ENCODE measurements around the gene NTPCR.
"Not testable (repeated sequence)": the region's sequence is repeated elsewhere in the genome, so short reads cannot be mapped to it uniquely, and the experiment has no call there.

NTPCR gene

DNA sequence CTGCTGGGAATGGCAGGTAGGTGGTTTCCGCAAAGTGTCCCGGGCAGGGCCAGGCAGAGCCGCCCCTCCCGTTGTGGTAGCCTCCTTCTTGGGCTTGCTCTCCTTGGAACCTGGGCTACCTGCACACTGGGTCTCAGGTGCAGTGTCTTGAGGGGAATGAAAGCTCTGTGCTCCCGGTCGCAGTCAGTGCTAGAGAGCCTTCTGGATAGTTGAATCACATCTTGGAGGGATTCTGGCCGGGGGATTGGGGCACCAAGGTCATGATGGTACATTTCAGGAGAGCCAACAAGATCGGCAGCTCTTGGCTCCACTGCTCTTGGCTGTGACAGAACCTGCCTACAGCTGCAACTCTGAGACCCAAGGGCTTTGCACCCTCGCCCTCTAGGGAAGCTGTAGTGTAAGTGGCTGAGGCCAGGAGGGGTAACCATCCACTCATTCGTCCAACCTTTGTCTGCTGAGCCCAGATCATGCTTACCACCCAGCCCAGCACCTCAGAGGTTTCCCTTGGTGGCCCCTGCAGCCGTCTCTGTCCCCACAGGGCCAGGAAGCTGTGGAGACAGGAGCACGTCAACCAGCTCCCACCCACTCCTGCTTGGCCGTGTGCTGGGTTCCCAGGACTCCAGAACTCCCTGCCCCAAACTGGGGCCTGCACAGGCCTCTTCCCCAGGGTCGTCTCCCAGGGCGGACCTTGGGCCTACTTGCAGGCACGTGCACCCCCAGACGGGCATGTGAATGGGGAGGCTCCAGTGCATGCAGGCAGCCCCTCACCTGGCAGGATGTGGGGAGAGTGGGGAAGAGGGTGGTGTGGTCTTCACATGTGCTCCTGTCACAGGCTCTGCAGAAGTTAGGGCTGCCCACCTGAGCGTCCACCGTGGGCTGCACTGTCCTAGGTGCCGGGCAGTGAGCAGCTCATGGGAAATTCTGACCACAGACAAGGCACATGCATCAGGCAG lies 40.0 kb downstream of the NTPCR start:
- Histone ChIP-seq H3K4me1 (ENCODE audit: control insufficient read depth in 5 of 5, insufficient read depth in 5 of 5, low read length in 5 of 5) (peaks cover 0 to 1% (median 0%) of the 10 kb centered on the region in 5 donors), H3K9me3 (ENCODE audit: control insufficient read depth in 5 of 5, low read length in 5 of 5) (peaks cover 0 to 3% (median 0%) of the 10 kb centered on the region in 5 donors), H3K27ac (ENCODE audit: low read depth, low read length) (no peak overlapping the region), H3K9ac (ENCODE audit: low read length in 5 of 5) (no peak overlapping the region), H3K36me3 (ENCODE audit: control insufficient read depth in 5 of 5, insufficient read depth in 5 of 5, low read length in 5 of 5) (peaks cover 0 to 9% (median 6%) of the 10 kb centered on the region in 5 donors), H3K27me3 (ENCODE audit: control insufficient read depth in 5 of 5, insufficient read depth in 4 of 5, low read length in 5 of 5) (no peaks in the 10 kb centered on the region), H3K4me3 (ENCODE audit: low read depth in 1 of 5, low read length in 5 of 5) (no peak overlapping the region)

DNA sequence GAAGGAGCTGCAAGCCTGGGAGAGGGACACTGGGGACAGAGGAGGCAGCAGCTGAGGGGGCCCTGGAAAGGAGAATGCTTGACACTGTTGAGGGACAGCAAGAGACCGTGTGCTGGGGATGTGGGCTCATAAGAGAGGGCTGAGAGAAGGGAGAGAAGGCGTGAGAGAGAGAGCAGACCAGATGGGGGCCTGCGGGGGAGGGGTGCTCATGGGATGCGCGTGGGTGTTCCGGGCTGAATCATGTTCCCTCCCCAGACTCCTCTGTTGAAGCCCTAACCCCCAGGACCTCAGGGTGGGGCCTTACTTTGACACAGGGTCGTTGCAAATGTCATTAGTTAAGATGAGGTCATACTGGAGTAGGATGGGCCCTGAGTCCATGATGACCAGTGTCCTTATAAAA lies 40.8 kb downstream of the NTPCR start:
- H3K27me3 ChIP-seq (ENCODE audit: control insufficient read depth in 5 of 5, insufficient read depth in 4 of 5, low read length in 5 of 5): no peaks in the 10 kb centered on the region
- H3K4me1 ChIP-seq (ENCODE audit: control insufficient read depth in 5 of 5, insufficient read depth in 5 of 5, low read length in 5 of 5): peaks cover 0 to 1% (median 0%) of the 10 kb centered on the region in 5 donors
- H3K9me3 ChIP-seq (ENCODE audit: control insufficient read depth in 5 of 5, low read length in 5 of 5): peaks cover 0 to 3% (median 0%) of the 10 kb centered on the region in 5 donors
- H3K9ac ChIP-seq (ENCODE audit: low read length in 5 of 5): no peak overlapping the region
- H3K36me3 ChIP-seq (ENCODE audit: control insufficient read depth in 5 of 5, insufficient read depth in 5 of 5, low read length in 5 of 5): peaks cover 0 to 7% (median 0%) of the 10 kb centered on the region in 5 donors
- H3K4me3 ChIP-seq (ENCODE audit: low read depth in 1 of 5, low read length in 5 of 5): no peak overlapping the region
- no peak overlapping the region for H3K27ac ChIP-seq (ENCODE audit: low read depth, low read length)

DNA sequence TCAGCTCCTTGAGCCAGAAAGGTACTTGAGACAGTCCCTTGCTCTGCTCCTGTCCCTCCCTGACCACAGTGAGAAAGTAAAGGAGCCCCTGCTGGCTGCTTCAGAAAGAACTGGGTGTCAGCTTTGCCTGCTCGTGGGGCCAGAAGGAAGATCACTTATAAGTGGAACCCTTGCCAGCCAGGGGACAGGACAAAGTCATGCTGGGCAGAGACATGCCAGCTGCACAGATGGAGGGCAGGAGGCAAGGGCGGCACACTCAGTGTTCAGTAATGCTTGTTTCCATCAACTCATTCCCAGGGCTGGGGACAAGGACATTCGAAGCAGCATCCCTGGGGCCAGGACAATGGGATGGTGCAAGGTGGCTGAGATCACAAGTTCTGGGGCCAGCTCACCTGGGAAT lies 41.8 kb downstream of the NTPCR start:
- Histone ChIP-seq H3K27me3 (ENCODE audit: control insufficient read depth in 5 of 5, insufficient read depth in 4 of 5, low read length in 5 of 5) (no peaks in the 10 kb centered on the region), H3K4me1 (ENCODE audit: control insufficient read depth in 5 of 5, insufficient read depth in 5 of 5, low read length in 5 of 5) (peaks cover 0 to 1% (median 0%) of the 10 kb centered on the region in 5 donors), H3K4me3 (ENCODE audit: low read depth in 1 of 5, low read length in 5 of 5) (no peak overlapping the region), H3K36me3 (ENCODE audit: control insufficient read depth in 5 of 5, insufficient read depth in 5 of 5, low read length in 5 of 5) (peaks cover 0 to 8% (median 5%) of the 10 kb centered on the region in 5 donors), H3K9me3 (ENCODE audit: control insufficient read depth in 5 of 5, low read length in 5 of 5) (peaks cover 0 to 3% (median 0%) of the 10 kb centered on the region in 5 donors), H3K27ac (ENCODE audit: low read depth, low read length) (no peak overlapping the region), H3K9ac (ENCODE audit: low read length in 5 of 5) (no peak overlapping the region)

DNA sequence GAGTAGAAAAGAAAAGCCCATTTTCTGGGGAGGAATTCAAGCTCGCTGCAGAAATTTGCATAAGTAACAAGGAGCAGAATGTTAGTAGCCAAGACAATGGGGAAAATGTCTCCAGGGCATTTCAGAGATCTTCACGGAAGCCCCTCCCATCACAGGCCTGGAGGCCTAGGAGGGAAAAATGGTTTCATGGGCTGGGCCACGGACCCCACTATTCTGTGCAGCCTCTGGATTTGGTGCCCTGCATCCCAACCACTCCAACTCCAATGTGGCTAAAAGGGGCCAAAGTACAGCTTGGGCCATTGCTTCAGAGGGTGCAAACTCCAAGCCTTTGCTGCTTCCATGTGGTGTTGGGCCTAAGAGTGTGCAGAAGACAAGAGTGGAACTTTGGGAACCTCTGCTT lies 43.1 kb downstream of the NTPCR start:
- Histone ChIP-seq H3K9ac (ENCODE audit: low read length in 5 of 5) (no peak overlapping the region), H3K4me1 (ENCODE audit: control insufficient read depth in 5 of 5, insufficient read depth in 5 of 5, low read length in 5 of 5) (peaks cover 0 to 1% (median 0%) of the 10 kb centered on the region in 5 donors), H3K9me3 (ENCODE audit: control insufficient read depth in 5 of 5, low read length in 5 of 5) (peaks cover 0 to 3% (median 0%) of the 10 kb centered on the region in 5 donors), H3K36me3 (ENCODE audit: control insufficient read depth in 5 of 5, insufficient read depth in 5 of 5, low read length in 5 of 5) (peaks cover 0 to 22% (median 17%) of the 10 kb centered on the region in 5 donors), H3K27ac (ENCODE audit: low read depth, low read length) (no peak overlapping the region), H3K4me3 (ENCODE audit: low read depth in 1 of 5, low read length in 5 of 5) (no peak overlapping the region), H3K27me3 (ENCODE audit: control insufficient read depth in 5 of 5, insufficient read depth in 4 of 5, low read length in 5 of 5) (no peaks in the 10 kb centered on the region)

DNA sequence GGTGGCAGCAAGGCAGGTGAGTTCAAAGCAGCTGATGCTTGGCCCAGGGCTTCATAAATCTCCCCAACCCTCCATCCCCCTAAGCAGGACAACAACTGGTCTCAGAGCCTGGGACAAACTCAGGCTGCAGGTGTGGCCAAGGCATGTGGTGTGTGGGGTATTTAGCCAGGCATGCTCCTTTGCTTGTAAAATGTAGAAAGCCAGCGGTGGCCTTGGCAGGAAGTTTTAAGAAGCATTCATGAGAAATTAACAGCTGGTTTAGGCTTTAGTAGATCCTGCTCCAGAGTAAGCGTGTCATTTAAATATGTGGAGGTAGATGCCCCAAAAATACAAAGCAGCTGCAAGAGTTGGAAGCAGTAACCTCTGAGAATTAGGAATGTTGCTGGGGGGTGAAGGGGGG lies 44.8 kb downstream of the NTPCR start:
- no peak overlapping the region for H3K27ac ChIP-seq (ENCODE audit: low read depth, low read length)
- no peak overlapping the region for H3K9ac ChIP-seq (ENCODE audit: low read length in 5 of 5)
- no peaks in the 10 kb centered on the region for H3K4me1 ChIP-seq (ENCODE audit: control insufficient read depth in 5 of 5, insufficient read depth in 5 of 5, low read length in 5 of 5)
- H3K36me3 ChIP-seq (ENCODE audit: control insufficient read depth in 5 of 5, insufficient read depth in 5 of 5, low read length in 5 of 5): peaks cover 0 to 34% (median 28%) of the 10 kb centered on the region in 5 donors
- no peaks in the 10 kb centered on the region for H3K27me3 ChIP-seq (ENCODE audit: control insufficient read depth in 5 of 5, insufficient read depth in 4 of 5, low read length in 5 of 5)
- no peak overlapping the region for H3K4me3 ChIP-seq (ENCODE audit: low read depth in 1 of 5, low read length in 5 of 5)
- H3K9me3 ChIP-seq (ENCODE audit: control insufficient read depth in 5 of 5, low read length in 5 of 5): peaks cover 0 to 3% (median 0%) of the 10 kb centered on the region in 5 donors

DNA sequence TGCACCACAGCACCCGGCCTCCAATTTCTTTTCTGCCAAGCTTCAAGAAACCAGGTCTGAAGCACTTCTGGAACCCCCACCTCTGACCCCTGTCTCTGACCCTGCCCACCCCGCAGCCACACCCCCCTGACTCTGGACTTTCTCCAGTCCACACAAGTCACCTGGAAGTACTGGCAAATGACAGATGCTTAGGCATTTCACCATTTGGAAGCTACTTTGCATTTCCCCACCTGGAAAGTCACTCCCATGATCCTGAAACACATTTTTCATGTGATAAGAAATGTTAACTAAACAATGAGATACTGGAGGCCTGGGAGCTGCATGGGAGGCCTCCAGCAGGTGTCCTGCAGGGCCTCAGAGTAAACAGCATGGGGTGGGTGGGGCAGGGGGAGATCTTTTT lies 45.7 kb downstream of the NTPCR start:
- H3K9me3 ChIP-seq (ENCODE audit: control insufficient read depth in 5 of 5, low read length in 5 of 5): peaks cover 0 to 3% (median 0%) of the 10 kb centered on the region in 5 donors
- H3K9ac ChIP-seq (ENCODE audit: low read length in 5 of 5): no peak overlapping the region
- no peaks in the 10 kb centered on the region for H3K4me1 ChIP-seq (ENCODE audit: control insufficient read depth in 5 of 5, insufficient read depth in 5 of 5, low read length in 5 of 5)
- peaks cover 0 to 35% (median 31%) of the 10 kb centered on the region in 5 donors for H3K36me3 ChIP-seq (ENCODE audit: control insufficient read depth in 5 of 5, insufficient read depth in 5 of 5, low read length in 5 of 5)
- no peak overlapping the region for H3K4me3 ChIP-seq (ENCODE audit: low read depth in 1 of 5, low read length in 5 of 5)
- no peak overlapping the region for H3K27ac ChIP-seq (ENCODE audit: low read depth, low read length)
- no peaks in the 10 kb centered on the region for H3K27me3 ChIP-seq (ENCODE audit: control insufficient read depth in 5 of 5, insufficient read depth in 4 of 5, low read length in 5 of 5)

DNA sequence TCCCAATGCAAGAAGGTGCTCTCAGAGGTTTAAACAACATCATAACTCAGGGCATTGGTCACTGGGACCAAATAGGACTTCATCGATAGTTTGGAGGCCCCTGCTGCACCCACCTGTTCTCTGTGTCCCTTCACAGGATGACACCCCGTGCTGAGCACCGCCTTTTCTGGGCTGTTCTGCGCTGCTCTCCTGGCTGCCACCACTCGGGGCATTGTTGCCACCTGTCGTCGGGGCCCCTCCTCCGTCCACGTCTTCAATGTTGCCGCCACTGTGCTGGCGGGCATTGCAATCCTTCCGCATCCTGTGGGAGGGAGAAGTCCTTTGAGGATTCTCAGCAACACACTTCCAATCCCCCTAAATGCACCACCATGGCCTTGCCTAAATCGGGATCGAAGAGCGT lies 47.7 kb downstream of the NTPCR start:
- Histone ChIP-seq H3K27me3 (ENCODE audit: control insufficient read depth in 5 of 5, insufficient read depth in 4 of 5, low read length in 5 of 5) (no peaks in the 10 kb centered on the region), H3K4me3 (ENCODE audit: low read depth in 1 of 5, low read length in 5 of 5) (no peak overlapping the region), H3K9ac (ENCODE audit: low read length in 5 of 5) (no peak overlapping the region), H3K27ac (ENCODE audit: low read depth, low read length) (no peak overlapping the region), H3K36me3 (ENCODE audit: control insufficient read depth in 5 of 5, insufficient read depth in 5 of 5, low read length in 5 of 5) (peaks cover 0 to 35% (median 29%) of the 10 kb centered on the region in 5 donors), H3K9me3 (ENCODE audit: control insufficient read depth in 5 of 5, low read length in 5 of 5) (peaks cover 0 to 3% (median 0%) of the 10 kb centered on the region in 5 donors), H3K4me1 (ENCODE audit: control insufficient read depth in 5 of 5, insufficient read depth in 5 of 5, low read length in 5 of 5) (no peaks in the 10 kb centered on the region)

DNA sequence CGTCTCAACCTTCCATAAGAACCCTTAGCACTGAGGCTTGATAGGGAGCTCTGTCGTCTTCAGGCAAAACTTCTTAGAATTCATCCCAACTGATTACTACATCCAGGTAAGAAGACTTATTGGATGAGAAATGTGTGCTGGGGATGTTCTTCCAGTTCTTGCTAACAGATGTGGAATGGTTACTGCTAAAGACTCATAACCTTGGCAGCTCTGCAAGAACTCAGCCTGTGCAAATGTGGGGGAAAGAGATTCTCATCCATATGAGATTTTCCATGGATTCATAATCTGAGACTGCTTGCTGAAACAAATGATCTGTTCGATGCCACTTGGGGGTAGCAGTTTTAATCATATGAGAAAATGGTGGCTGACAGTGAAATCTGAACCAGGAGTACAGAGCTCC lies 48.2 kb downstream of the NTPCR start:
- no peak overlapping the region for H3K9ac ChIP-seq (ENCODE audit: low read length in 5 of 5)
- no peaks in the 10 kb centered on the region for H3K27me3 ChIP-seq (ENCODE audit: control insufficient read depth in 5 of 5, insufficient read depth in 4 of 5, low read length in 5 of 5)

DNA sequence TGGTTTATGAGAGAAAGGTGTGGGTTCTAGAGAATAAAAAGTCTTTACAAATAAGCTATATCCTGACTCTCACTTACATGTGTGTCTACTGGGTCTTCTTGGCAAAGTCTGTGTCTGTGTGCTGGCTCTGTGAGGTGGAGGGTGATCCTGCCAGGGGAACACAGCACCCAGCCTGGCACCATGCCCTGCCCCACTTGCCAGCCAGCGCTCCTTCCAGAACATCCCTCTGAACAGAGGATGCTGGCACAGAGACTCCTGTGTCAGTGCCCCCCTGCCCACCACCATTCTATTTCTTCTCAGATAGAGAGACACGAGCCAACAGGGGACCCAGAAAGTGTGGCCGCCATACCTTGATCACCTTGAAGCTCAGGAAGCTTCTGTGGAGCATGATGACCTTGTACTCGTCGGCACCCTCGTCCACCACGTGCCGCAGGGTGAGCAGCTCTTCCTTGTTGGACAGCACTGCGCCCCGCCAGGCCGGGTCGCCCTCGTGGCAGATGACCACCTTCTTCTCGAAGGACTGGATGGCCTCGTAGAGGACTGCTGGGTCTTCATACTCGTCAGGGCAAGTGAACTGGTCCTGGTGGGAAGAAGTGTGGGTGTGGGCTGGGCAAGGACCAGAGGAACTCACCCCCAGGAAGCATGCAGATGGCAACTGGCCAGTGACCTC lies 49.7 kb downstream of the NTPCR start:
- Histone ChIP-seq H3K27me3 (ENCODE audit: control insufficient read depth in 5 of 5, insufficient read depth in 4 of 5, low read length in 5 of 5) (no peaks in the 10 kb centered on the region), H3K9me3 (ENCODE audit: control insufficient read depth in 5 of 5, low read length in 5 of 5) (no peaks in the 10 kb centered on the region), H3K9ac (ENCODE audit: low read length in 5 of 5) (no peak overlapping the region), H3K36me3 (ENCODE audit: control insufficient read depth in 5 of 5, insufficient read depth in 5 of 5, low read length in 5 of 5) (peaks cover 0 to 33% (median 29%) of the 10 kb centered on the region in 5 donors), H3K27ac (ENCODE audit: low read depth, low read length) (no peak overlapping the region), H3K4me1 (ENCODE audit: control insufficient read depth in 5 of 5, insufficient read depth in 5 of 5, low read length in 5 of 5) (no peaks in the 10 kb centered on the region), H3K4me3 (ENCODE audit: low read depth in 1 of 5, low read length in 5 of 5) (no peak overlapping the region)

More for the DNA sequence above, 48.2 kb downstream of the NTPCR start:
- H3K36me3 ChIP-seq (ENCODE audit: control insufficient read depth in 5 of 5, insufficient read depth in 5 of 5, low read length in 5 of 5): peaks cover 0 to 35% (median 29%) of the 10 kb centered on the region in 5 donors
- H3K4me3 ChIP-seq (ENCODE audit: low read depth in 1 of 5, low read length in 5 of 5): no peak overlapping the region
- H3K4me1 ChIP-seq (ENCODE audit: control insufficient read depth in 5 of 5, insufficient read depth in 5 of 5, low read length in 5 of 5): no peaks in the 10 kb centered on the region
- H3K9me3 ChIP-seq (ENCODE audit: control insufficient read depth in 5 of 5, low read length in 5 of 5): peaks cover 0 to 2% (median 0%) of the 10 kb centered on the region in 5 donors
- no peak overlapping the region for H3K27ac ChIP-seq (ENCODE audit: low read depth, low read length)

DNA sequence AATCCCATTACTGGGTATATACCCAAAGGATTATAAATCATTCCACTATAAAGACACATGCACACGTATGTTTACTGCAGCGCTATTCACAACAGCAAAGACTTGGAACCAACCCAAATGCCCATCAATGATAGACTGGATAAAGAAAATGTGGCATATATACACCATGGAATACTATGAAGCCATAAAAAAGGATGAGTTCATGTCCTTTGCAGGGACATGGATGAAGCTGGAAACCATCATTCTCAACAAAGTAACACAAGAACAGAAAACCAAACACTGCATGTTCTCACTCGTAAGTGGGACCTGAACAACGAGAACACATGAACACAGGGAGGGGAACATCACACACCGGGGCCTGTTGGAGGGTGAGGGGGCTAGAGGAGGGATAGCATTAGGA lies 53.2 kb downstream of the NTPCR start:
- not testable (repeated sequence) for H3K27ac ChIP-seq (ENCODE audit: low read depth, low read length); H3K27me3 ChIP-seq (ENCODE audit: control insufficient read depth in 5 of 5, insufficient read depth in 4 of 5, low read length in 5 of 5); H3K4me3 ChIP-seq (ENCODE audit: low read depth in 1 of 5, low read length in 5 of 5); H3K9me3 ChIP-seq (ENCODE audit: control insufficient read depth in 5 of 5, low read length in 5 of 5); H3K4me1 ChIP-seq (ENCODE audit: control insufficient read depth in 5 of 5, insufficient read depth in 5 of 5, low read length in 5 of 5); H3K9ac ChIP-seq (ENCODE audit: low read length in 5 of 5)
- peaks cover 0 to 17% (median 13%) of the 10 kb centered on the region in 5 donors for H3K36me3 ChIP-seq (ENCODE audit: control insufficient read depth in 5 of 5, insufficient read depth in 5 of 5, low read length in 5 of 5)

All from subcutaneous abdominal adipose tissue (tissue), 5 donors.